DND-41 (cell line): ENCODE results near the gene CLIC1.

Experiments
- EZH2 ChIP-seq: IDR thresholded peaks from 3 replicates; pipeline ENCODE4 v1.6.1; 2012; ENCODE audit warnings: borderline replicate concordance, low read depth, mild to moderate bottlenecking, moderate library complexity, low read length, inconsistent platforms; ENCODE audit not compliant: severe bottlenecking
- TF ChIP-seq, protein P1 (sequence below): IDR thresholded peaks from 2 replicates; pipeline ENCODE4 v1.5.1; 2012; ENCODE audit warnings: borderline replicate concordance, low read length, moderate library complexity, mild to moderate bottlenecking; ENCODE audit not compliant: poor library complexity, severe bottlenecking; ENCODE audit errors: extremely low read depth

DNA sequence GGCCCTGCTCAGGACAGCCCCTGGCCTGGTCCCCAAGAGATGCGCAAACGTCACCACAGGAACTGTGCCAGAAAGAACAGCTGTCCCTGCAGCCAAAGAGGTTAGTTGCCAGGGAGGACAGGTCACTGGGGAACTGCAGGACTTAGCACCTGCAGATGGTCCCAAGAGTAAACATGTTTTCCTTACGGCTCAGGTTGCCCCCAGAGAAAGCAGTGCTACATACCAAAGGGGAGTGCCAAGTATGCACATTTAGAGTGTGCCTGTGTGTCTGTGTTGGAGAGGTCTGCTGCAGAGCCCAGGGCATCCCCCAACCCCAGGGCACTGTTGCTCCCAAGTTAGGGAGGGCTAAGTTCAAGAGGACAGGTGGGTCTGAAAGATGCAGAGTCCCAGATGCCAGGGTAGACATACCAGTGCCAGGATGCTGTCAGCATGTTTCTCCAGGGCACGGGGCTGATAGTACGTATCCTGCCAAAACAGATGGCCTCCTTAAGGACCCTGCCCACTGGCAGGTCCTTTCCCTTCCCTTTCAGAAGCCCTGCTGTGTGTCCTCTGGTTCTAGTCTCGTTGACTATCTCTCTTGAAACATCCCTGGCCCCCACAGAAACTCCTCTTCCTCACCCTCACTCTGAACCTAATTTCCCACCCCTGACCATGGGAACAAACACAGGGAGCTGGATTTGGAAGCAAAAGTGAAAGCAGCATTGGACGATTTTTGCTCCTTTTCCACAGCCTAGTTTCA is 34.5 kb downstream of the CLIC1 start:
- TF ChIP-seq, protein P1, sequence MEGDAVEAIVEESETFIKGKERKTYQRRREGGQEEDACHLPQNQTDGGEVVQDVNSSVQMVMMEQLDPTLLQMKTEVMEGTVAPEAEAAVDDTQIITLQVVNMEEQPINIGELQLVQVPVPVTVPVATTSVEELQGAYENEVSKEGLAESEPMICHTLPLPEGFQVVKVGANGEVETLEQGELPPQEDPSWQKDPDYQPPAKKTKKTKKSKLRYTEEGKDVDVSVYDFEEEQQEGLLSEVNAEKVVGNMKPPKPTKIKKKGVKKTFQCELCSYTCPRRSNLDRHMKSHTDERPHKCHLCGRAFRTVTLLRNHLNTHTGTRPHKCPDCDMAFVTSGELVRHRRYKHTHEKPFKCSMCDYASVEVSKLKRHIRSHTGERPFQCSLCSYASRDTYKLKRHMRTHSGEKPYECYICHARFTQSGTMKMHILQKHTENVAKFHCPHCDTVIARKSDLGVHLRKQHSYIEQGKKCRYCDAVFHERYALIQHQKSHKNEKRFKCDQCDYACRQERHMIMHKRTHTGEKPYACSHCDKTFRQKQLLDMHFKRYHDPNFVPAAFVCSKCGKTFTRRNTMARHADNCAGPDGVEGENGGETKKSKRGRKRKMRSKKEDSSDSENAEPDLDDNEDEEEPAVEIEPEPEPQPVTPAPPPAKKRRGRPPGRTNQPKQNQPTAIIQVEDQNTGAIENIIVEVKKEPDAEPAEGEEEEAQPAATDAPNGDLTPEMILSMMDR: no peak
- no peak for TF ChIP-seq EZH2
